Spleen (tissue), 11 donors: ENCODE measurements around the gene GRHPR. TPM values are rescaled to one million over a fixed set of nuclear protein-coding genes. Genes with fewer than 3 reads are reported as not detected.
A peak's percentile ranks its signal among the peaks of the same experiment; 100 is the strongest.
"Not testable (repeated sequence)": the region's sequence is repeated elsewhere in the genome, so short reads cannot be mapped to it uniquely, and the experiment has no call there.

Experiments
- DNase-seq: peaks from one replicate; pipeline ENCODE4 v3.0.0-alpha.2; 2020
- H3K27ac ChIP-seq, 8 donors: fragments of 200-600 bp; sonication (generic) in 7 of 8; 1 replicate in 4 of 8; 2 replicates in 4 of 8; pipeline versions ENCODE4 v1.5.0 to v1.8.0; 2016 to 2021; ENCODE audit warnings: inconsistent platforms in 4 of 8, mild to moderate bottlenecking in 4 of 8, moderate library complexity in 1 of 8
- H3K27me3 ChIP-seq, 7 donors: fragments of 200-600 bp; sonication (generic) in 6 of 7; replicated peaks in 1 of 7; 1 replicate in 4 of 7; 2 replicates in 3 of 7; pipeline versions ENCODE4 v1.5.0 to v1.8.0; 2016 to 2021; ENCODE audit warnings: inconsistent platforms in 3 of 7, mild to moderate bottlenecking in 1 of 7
- H3K36me3 ChIP-seq, 6 donors: fragments of 200-600 bp; sonication (generic) in 5 of 6; 1 replicate in 4 of 6; 2 replicates in 2 of 6; pipeline versions ENCODE4 v1.5.0 to v1.8.0; 2016 to 2021; ENCODE audit warnings: inconsistent platforms in 2 of 6
- H3K4me1 ChIP-seq, 6 donors: fragments of 200-600 bp; sonication (generic) in 5 of 6; 1 replicate in 3 of 6; 2 replicates in 3 of 6; pipeline versions ENCODE4 v1.5.0 to v1.8.0; 2016 to 2021; ENCODE audit warnings: inconsistent platforms in 3 of 6
- H3K4me3 ChIP-seq, 8 donors: fragments of 200-600 bp; sonication (generic) in 7 of 8; 1 replicate in 4 of 8; 2 replicates in 4 of 8; pipeline versions ENCODE4 v1.5.0 to v1.8.0; 2016 to 2021; ENCODE audit warnings: inconsistent platforms in 4 of 8, mild to moderate bottlenecking in 4 of 8, moderate library complexity in 2 of 8
- H3K9me3 ChIP-seq, 8 donors: fragments of 200-600 bp; sonication (generic) in 7 of 8; 1 replicate in 4 of 8; 2 replicates in 4 of 8; pipeline versions ENCODE4 v1.5.0 to v1.8.0; 2016 to 2021; ENCODE audit warnings: inconsistent platforms in 4 of 8
- POLR2A ChIP-seq, 3 donors: fragments of 450-650 bp; IDR thresholded peaks; one replicate each; pipeline ENCODE4 v1.5.1; 2017; ENCODE audit warnings: antibody characterized with exemption in 3 of 3, mild to moderate bottlenecking in 1 of 3
- POLR2AphosphoS5 ChIP-seq, 3 donors: sonication (generic); formaldehyde crosslinking; IDR thresholded peaks; one replicate each; pipeline ENCODE4 v1.5.1; 2017; ENCODE audit warnings: antibody characterized with exemption in 3 of 3
- WGBS, 5 donors: extraction: QIAGEN DNeasy Blood & Tissue Kit in 3 of 5; methylation state at CpG; one replicate each; pipeline versions ENCODE4 v1.1.5 to v1.1.7; 2013 to 2018; 5-methylcytosine and 5-hydroxymethylcytosine counted together
- intact Hi-C: fragments of 100-400 bp; cut with DNase I; formaldehyde crosslinking; loops from one replicate; pipeline ENCODE4 v1.15.0; 2023; ENCODE audit warnings: low total_unique reads
- polyA plus RNA-seq, 3 donors: library from polyadenylated mRNA; stranded (reverse); fragments of 200-250 nt; gene quantifications; one replicate each; pipeline ENCODE4 v1.2.1, GENCODE V29; 2013
- total RNA-seq, 7 donors: library from RNA; depleted of rRNA in 3 of 7; stranded (reverse); fragments of >200 nt in 3 of 7; fragmentation: NEBNext Ultra II Directional in 4 of 7; extraction: Animal tissue kit (Norgen Biotek cat#: 25700) in 4 of 7; gene quantifications; one replicate each; pipeline versions ENCODE4 v1.1.0 to v1.2.1, GENCODE V29; 2016 to 2021
- TF ChIP-seq, protein P1 (sequence below), 11 experiments: fragments of 200-600 bp in 7 of 11; fragments of 450-650 bp in 4 of 11; sonication (generic) in 4 of 11; IDR thresholded peaks in 8 of 11; conservative IDR thresholded peaks in 3 of 11; 1 replicate in 7 of 11; 2 replicates in 4 of 11; pipeline versions ENCODE4 v1.4.0 to v1.8.0; 2016 to 2021; ENCODE audit warnings: antibody characterized with exemption in 11 of 11, inconsistent platforms in 4 of 11, mild to moderate bottlenecking in 1 of 11
- donor health status: healthy with polysubstance abuse.
- donor health status: DM: no; HTN: no; CAD: no; lungs with moderate emphysema.
- donor health status: DM: no; HTN: no; CAD: no.
- donor health status: Bipolar disorder and iron deficiency.
- donor health status: healthy.
- donor health status: DM: no; HTN: no; CAD: no.
- donor health status: DM: yes; HTN: yes; CAD: no.

Gene GRHPR
- total and polyA plus RNA-seq, 10 donors = 44.9 to 114 (median 63.0) TPM

DNA sequence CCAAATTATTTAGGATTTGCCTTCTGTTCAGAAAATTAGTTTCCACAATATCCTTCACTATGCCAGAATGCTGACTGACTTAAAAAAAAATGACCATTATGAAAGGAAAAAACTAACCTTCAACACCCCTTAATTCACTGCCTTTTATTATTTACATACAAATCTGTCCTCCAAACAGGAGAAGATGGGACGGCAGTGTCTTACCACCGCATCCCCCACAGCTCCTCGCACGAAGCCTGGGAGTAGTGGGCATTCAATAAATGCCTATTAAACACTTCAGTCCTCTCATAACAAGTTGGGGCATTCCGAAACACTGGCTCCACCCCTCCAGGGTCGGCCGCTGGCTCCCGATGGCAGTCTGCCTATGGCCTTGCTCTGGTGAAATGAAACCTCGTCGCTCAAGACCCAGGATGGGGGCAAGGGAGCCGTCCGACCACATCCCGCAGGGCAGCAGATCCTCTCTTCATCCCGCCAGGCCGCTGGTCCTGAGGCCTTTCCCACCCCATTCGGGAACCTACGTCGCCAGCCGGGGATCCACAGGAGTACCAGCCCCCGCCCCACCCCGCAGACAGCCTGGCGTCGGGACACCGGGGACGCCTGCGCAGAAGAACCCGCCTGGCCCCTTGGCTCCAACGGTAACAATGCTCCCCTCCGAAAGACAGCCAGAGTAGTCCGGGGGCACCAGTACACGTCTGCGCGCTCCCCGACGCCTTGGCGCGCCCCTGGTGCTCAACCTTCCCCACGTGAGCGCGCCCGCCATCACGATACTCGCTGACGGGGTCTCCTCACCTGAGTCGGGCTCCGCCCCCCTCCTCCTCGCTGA is 42.1 kb downstream of the GRHPR start:
- WGBS, 5 donors = 0 to 2% (median 0%) methylated on average over 15 to 47 of the region's 47 CpGs
- Histone ChIP-seq H3K36me3 (no peaks in the 10 kb centered on the region), H3K4me1 (peaks cover 20 to 60% (median 42%) of the 10 kb centered on the region in 6 donors), H3K27me3 (no peaks in the 10 kb centered on the region), H3K4me3 (peak overlapping the region; percentile 67 to 92 (median 79)), H3K9me3 (no peaks in the 10 kb centered on the region), H3K27ac (peak overlapping the region; percentile 91 to 99 (median 96))
- DNase-seq = peak; percentile 96
- intact Hi-C loops = no loop called here
- TF ChIP-seq POLR2AphosphoS5 (IDR thresholded peaks at IDR 0.05) = peak; percentile 39 to 91 (median 86)
- TF ChIP-seq, protein P1, sequence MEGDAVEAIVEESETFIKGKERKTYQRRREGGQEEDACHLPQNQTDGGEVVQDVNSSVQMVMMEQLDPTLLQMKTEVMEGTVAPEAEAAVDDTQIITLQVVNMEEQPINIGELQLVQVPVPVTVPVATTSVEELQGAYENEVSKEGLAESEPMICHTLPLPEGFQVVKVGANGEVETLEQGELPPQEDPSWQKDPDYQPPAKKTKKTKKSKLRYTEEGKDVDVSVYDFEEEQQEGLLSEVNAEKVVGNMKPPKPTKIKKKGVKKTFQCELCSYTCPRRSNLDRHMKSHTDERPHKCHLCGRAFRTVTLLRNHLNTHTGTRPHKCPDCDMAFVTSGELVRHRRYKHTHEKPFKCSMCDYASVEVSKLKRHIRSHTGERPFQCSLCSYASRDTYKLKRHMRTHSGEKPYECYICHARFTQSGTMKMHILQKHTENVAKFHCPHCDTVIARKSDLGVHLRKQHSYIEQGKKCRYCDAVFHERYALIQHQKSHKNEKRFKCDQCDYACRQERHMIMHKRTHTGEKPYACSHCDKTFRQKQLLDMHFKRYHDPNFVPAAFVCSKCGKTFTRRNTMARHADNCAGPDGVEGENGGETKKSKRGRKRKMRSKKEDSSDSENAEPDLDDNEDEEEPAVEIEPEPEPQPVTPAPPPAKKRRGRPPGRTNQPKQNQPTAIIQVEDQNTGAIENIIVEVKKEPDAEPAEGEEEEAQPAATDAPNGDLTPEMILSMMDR (IDR thresholded peaks at IDR 0.05 in 8 of 11, conservative IDR thresholded peaks at IDR 0.05 in 3 of 11) = peak in 1 of 11 experiments; percentile 19
- peak in 1 of 3 donors; percentile 8 for TF ChIP-seq POLR2A (IDR thresholded peaks at IDR 0.05)

DNA sequence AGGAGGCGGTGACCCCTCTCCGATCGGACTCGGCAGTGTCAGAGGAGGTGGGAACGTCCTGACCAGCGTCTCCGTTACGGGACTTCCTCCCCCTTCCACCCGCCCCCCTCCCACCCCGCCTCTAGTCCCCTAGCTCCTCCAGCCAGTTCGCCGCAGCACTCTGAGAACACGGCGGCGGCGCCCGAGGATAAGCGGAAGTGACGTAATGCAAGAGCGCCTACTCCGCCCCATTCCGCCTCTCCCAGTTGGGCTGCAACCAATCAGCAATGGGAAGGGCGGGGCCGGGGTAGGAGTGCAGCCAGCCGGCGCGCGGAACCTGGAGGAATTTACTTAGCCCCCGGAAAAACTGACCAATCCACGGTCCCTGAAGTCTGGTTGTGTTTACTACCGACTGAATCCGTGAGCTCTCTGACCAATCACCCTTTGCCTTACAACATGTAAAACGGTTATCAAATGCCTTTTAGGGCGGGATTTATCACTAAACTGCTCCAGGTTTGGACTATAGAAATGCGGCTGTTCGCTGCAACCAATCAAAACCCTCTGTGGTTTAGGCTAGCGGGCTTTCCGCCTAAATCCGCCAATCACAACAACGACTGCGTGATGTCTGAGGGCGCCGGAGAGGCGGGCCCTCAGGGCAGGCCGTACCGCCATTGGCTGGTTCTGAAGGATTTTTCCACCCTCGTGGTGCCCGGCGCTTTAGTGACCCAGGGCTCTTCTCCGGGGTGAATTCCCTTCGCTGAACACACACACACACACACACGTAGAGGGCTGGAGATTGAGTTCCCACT is 42.9 kb downstream of the GRHPR start, which contains the start of gene ZBTB5:
Gene ZBTB5, minus strand, starts transcription at position 202 of the 788 bp plus-strand sequence. CDS start 22,899 bp downstream, outside the sequence.
- WGBS, 5 donors = 0 to 1% (median 0%) methylated on average over 46 to 52 of the region's 52 CpGs
- peaks cover 20 to 55% (median 41%) of the 10 kb centered on the region in 6 donors for H3K4me1 ChIP-seq
- TF ChIP-seq POLR2A (IDR thresholded peaks at IDR 0.05) = no peak
- TF ChIP-seq, protein P1 (IDR thresholded peaks at IDR 0.05 in 8 of 11, conservative IDR thresholded peaks at IDR 0.05 in 3 of 11) = no peak
- peak; percentile 87 to 92 (median 90) for TF ChIP-seq POLR2AphosphoS5 (IDR thresholded peaks at IDR 0.05)

DNA sequence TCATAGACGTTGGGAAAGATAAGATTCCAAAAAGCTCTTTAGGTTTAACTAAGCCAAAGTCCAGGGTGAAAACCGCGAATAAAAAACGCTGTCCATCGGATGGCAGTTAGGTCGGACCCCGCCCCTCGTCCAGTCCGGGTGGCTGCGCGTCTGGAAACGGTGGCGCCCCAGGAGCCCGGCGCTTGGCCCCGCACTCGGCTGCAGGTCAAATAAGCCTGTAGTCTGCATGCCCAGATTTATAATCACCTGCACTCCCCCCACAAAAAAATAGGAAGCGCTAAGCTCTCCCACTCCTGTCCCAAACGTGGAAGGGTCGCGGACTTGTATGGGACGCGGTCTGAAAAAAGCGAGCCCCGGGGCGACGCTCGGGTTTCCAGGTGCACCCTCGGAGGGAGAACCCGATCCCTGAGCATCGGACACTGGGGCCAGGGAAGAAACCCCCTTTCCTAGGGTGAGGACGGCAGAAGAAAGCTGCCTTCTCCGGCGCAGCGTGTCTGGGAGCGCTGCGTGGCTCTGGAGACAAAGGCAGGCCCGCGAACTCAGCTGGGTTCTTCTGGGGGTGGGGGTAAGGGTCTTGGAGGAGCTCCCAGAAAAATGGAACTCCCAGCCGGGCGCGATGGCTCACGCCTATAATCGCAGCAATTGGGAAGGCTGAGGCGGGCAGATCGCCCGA is 43.7 kb downstream of the GRHPR start:
- Histone ChIP-seq H3K9me3 (no peaks in the 10 kb centered on the region), H3K27ac (peak overlapping the region; percentile 91 to 99 (median 96)), H3K4me1 (peaks cover 20 to 47% (median 41%) of the 10 kb centered on the region in 6 donors), H3K27me3 (no peaks in the 10 kb centered on the region), H3K4me3 (peak overlapping the region; percentile 67 to 92 (median 79)), H3K36me3 (no peaks in the 10 kb centered on the region)
- peak in 1 of 3 donors; percentile 65 for TF ChIP-seq POLR2A (IDR thresholded peaks at IDR 0.05)
- TF ChIP-seq POLR2AphosphoS5 (IDR thresholded peaks at IDR 0.05) = peak in 2 of 3 donors; percentile 5 to 63
- TF ChIP-seq, protein P1 (IDR thresholded peaks at IDR 0.05 in 8 of 11, conservative IDR thresholded peaks at IDR 0.05 in 3 of 11) = no peak
- intact Hi-C loops = no loop called here
- WGBS, 5 donors = 0% methylated on average over 37 to 47 of the region's 47 CpGs
- peak; percentile 92 for DNase-seq

More for the DNA sequence above, 42.9 kb downstream of the GRHPR start, which contains the start of gene ZBTB5:
- Histone ChIP-seq H3K4me3 (peak within 1 kb of the TSS; percentile 67 to 92 (median 79)), H3K9me3 (no peaks in the 10 kb centered on the region), H3K27me3 (no peaks in the 10 kb centered on the region), H3K36me3 (no peaks in the 10 kb centered on the region), H3K27ac (peak within 1 kb of the TSS; percentile 91 to 99 (median 96))
- DNase-seq = peak; percentile 99
- intact Hi-C loops = no loop called here

DNA sequence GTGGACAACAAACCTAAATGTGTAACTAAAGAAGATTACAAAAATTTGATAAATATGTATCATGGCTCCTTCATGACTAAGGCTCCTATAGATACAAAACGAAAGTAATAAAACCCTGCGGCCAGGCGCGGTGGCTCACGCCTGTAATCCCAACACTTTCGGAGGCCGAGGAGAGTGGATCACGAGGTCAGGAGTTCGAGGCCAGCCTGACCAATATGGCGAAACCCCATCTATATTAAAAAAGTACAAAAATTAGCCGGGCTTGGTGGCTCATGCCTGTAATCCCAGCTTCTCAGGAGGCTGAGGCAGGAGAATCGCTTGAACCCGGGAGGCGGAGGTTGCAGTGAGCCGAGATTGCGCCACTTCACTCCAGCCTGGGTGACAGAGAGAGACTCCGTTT is 45.0 kb downstream of the GRHPR start:
- DNase-seq, H3K36me3 ChIP-seq, H3K4me3 ChIP-seq, H3K27ac ChIP-seq, H3K9me3 ChIP-seq, H3K27me3 ChIP-seq, intact Hi-C loops: not testable (repeated sequence)
- H3K4me1 ChIP-seq = peaks cover 20 to 47% (median 30%) of the 10 kb centered on the region in 6 donors
- 93 to 97% (median 95%) methylated on average over 17 of the region's 17 CpGs for WGBS, 5 donors
